GM18499 (cell line): ENCODE data around the gene PUS10.
"Not testable (repeated sequence)": the region's sequence is repeated elsewhere in the genome, so short reads cannot be mapped to it uniquely, and the experiment has no call there.

ENCODE experiments used
- ATAC-seq: cut with Tn5 transposase; IDR thresholded peaks from one replicate; pipeline ENCODE4 v1.9.1; 2021; ENCODE audit warnings: moderate number of reproducible peaks; ENCODE audit not compliant: insufficient read depth, unreplicated experiment

PUS10 gene, protein sequence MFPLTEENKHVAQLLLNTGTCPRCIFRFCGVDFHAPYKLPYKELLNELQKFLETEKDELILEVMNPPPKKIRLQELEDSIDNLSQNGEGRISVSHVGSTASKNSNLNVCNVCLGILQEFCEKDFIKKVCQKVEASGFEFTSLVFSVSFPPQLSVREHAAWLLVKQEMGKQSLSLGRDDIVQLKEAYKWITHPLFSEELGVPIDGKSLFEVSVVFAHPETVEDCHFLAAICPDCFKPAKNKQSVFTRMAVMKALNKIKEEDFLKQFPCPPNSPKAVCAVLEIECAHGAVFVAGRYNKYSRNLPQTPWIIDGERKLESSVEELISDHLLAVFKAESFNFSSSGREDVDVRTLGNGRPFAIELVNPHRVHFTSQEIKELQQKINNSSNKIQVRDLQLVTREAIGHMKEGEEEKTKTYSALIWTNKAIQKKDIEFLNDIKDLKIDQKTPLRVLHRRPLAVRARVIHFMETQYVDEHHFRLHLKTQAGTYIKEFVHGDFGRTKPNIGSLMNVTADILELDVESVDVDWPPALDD

DNA sequence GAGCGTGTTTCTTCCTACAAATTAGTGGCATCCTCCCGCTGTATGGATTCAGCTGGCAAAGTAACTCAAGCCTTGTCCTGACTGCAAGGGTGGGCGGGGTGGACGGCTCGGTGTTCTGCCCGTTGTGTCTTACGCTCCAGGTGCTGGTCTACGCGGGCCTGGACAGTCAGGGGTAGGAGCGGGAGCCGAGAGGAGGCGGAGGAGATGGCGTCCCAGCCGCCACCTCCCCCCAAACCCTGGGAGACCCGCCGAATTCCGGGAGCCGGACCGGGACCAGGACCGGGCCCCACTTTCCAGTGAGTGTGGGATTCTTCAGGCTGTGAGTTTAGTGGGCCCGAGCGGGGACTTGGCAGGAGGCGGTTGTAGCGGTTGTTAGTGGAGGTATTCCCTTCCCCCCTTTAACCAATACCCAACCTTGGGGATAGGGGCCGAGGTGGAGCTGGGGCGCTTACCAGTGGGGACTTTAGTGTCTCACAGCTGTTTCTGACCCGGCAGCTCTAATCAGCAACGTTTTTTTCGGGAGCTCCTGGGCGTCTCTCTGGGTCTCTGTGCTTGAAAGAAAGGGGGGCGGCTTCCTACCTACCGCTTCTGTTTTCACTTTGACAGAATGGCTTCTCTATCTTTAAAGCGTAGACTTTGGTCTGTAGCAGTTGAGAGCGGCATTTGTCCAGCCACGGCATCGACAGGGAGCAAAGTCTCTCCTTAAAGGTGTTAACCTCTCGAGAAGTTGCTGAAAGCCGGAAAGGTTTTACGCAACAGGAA is at the start of gene PUS10, which contains the start of gene PEX13:
Gene PUS10, minus strand, starts transcription at position 700 of the 762 bp plus-strand sequence. CDS start 6,365 bp downstream, outside the sequence.
Gene PEX13, plus strand, starts transcription at position 165 of the 762 bp plus-strand sequence. Its CDS starts 40 bp downstream, at position 205.
- ATAC-seq = peak; percentile 46

DNA sequence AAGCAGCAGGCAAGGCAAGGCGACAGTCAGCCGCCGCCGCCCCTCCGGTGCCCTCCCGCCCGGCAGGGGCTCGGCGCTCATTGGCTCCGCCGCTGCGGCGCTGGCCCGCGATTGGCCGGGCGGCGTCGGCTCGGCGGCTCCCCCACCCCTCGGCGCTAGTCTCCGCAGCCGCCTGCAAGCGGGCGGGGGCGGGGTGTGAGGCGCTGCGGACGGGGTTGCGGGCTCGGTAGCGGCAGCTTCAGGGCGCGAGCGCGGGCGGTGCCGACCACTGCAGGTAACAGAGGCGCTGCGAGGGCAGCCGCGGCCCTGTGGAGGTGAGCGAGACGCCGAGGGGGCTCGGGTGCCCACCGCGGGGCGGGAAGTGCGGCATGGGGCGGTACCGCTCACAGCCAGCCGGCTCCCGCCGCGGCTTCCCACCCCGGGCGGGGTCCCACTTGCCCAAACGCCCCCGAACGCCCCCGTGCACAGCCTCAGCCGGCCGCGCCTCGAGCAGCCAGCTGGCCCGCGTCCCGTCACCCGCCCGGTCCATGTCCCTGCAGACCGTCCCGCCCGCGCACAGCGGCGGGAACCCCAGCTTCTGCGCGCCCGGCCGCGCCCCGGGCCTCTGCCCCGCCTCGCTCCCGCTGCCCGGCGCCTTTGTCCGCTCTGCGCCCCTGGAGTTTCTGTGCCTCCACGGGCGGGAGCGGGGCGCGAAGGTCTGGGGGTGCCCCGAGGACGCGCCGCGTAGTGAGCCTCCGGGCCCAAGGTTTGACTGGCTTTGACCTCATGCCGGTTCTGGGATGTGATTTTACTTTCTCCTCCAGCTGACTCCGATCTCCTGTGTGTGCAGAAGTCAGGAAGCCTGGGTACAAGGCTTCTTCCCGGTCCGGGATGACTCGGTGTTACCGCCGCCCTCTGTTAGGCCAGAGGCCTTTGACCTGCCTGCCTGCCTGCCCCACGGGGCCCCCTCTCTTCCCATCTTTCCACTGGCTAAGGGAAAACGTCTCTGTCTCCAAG is 48.0 kb upstream of the PUS10 start, which contains the start of gene SANBR:
Gene SANBR, plus strand, starts transcription at position 158 of the 996 bp plus-strand sequence. CDS start 4,480 bp downstream, outside the sequence.
- ATAC-seq = peak; percentile 78

DNA sequence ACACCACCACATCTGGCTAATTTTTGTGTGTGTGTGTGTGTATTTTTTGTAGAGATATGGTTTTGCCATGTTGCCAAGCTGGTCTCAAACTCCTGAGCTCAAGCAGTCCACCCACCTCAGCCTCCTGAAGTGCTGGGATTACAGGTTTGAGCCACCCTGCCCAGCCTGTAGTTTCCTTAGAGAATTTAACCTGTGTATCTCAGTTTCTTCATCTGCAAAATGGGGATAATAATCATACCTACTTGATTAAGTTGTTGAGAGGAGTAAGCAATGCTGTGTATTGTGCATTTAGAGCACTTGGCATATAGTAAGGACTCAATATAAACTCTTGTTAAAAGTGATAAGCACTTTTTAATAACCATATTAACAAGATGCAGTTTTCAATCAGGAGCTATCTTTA is 41.3 kb upstream of the PUS10 start:
- no peak for ATAC-seq

DNA sequence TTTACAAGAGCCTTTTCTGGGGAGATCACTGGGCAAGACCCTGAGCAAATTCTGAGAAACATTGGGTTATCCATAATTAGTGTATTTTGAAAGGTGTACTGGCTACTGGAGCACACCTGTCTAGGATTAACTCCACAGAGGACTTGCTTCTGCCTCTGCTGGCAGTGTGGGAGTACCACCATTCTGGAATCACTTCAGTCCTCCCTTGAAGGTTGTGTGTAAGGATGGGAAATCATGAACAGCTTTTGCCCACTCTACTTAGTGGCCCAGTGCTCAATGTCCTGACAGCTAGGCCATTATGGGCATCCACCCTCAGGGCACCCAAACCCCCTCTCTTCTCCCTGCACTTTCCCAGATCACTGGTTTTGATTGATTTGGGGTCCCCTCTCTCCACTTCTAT is 39.5 kb upstream of the PUS10 start:
- ATAC-seq = no peak

DNA sequence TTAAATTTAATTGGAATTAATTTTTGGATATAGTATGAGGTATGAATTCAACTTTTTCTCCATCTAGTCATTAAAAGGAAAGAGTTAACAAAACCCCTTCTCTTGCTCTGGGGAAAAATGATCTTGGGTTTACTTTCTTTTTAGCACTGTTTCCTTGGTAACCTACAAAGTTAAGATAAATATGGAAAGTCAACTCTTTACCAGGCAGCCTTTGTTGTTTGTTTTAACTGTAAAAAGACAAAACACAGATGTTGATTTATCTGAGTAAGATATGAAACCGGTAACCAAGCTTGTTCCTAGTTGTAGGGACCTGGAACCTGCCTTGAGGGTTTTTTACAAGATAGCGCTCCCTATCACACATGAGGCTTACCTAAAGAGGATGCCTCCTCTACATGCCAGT is 37.5 kb upstream of the PUS10 start:
- no peak for ATAC-seq

DNA sequence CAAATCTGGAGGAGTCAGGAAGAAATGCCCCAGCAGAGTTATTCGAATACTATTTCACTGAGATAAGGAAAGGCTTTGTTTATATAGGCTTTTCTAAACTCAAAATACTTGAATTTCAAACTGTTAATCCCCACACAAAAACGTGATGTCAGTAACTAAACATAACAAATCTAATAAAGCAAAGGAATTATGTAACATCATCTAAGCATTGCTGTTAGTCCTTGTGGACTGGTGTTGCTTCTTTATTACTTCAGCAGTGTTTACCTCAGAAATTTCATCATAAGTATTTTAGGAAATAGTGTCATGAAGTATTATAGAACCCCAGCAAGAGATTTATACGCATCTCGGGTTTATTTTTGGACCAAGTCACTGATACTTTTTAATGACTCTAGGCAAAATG is 27.9 kb upstream of the PUS10 start:
- no peak for ATAC-seq

DNA sequence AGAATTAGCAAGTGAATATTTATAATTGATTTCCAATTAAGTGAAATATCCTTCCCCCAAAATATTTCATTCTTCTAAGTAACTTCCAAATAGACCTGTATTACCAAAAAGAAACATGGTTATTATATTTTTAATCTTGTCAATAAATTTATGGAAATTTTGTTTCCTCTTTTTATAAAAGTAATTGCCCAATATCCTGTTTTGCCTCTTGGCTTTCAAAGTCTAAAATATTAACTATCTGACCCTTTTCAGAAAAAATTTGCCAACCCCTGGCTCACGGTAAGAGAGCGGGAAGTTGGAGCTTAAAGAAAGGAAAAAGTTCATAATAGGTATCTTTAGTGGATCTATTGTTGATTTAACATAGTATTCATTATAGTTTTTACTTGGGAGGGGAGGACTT is 27.2 kb upstream of the PUS10 start:
- no peak for ATAC-seq

DNA sequence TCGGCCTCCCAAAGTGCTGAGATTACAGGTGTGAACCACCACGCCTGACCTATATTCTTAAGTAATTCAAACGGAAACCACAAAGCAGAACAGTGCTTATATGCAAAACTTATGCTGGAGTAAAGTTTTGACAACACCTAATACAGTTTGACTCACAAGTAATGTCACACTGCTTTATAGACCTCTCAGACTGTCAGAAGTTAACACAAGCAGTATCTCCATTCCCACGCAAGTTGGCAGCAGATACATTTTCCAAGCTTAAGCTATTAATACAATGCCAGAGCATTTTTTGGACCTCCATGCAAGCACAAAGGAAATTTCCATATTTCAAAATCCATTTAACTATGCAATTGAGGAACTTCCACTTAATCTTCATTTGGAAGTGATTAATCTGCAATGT is 26.6 kb upstream of the PUS10 start:
- ATAC-seq = no peak

DNA sequence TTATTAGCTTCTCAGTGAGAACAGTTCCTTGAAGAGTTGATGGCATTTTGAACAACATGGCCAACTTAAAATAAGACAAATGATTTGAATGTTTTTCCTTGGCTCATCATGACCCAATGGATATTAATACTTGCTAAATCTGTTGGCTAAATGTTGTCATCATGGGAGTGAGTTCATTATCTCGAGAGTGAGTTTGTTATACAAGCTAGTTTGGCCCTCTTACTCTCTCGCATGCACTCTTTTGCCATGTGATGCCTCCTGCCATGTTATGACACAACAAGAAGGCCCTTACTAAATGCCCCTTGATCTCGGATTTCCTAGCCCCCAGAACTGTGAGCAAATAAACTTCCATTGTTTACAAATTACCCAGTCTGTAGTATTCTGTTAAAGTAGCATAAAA is 24.8 kb upstream of the PUS10 start:
- ATAC-seq = no peak

DNA sequence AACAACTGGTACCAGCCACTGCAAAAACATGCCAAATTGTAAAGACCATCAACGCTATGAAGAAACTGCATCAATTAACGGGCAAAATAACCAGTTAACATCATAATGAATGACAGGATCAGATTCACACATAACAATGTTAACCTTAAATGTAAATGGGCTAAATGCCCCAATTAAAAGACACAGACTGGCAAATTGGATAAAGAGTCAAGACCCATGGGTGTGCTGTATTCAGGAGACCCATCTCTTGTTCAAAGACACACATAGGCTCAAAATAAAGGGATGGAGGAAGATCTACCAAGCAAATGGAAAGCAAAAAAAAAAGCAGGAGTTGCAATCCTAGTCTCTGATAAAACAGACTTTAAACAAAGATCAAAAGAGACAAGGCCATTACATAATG is 18.6 kb upstream of the PUS10 start:
- ATAC-seq = not testable (repeated sequence)

DNA sequence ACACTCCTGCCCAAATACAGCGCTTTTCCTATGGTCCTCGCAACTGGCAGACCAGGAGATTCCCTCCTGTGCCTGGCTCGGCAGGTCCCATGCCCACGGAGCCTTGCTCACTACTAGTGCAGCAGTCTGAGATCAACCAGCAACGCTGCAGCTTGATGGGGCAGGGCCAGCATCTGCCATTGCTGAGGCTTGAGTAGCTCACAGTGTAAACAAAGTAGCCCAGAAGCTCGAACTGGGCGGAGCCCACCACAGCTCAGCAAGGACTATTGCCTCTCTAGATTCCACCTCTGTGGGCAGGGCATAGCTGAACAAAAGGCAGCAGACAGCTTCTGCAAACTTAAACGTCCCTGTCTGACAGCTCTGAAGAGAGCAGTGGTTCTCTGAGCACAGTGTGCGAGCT is 16.5 kb upstream of the PUS10 start:
- ATAC-seq = not testable (repeated sequence)

DNA sequence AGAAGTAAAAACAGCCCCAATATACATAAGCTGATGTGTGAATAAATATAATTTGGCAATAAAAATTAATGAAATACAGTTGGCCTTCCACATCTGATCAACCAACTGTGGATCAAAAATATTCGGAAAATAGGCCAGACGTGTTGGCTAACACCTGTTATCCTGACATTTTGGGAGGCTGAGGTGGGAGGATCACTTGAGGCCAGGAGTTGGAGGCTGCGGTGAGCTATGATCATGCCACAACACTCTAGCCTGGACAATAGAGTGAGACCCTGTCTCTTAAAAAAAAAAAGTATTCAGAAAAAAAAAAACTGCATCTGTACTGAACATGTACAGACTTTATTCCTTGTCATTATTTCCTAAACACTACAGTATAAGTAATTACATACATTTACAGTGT is 11.5 kb upstream of the PUS10 start:
- ATAC-seq = no peak

DNA sequence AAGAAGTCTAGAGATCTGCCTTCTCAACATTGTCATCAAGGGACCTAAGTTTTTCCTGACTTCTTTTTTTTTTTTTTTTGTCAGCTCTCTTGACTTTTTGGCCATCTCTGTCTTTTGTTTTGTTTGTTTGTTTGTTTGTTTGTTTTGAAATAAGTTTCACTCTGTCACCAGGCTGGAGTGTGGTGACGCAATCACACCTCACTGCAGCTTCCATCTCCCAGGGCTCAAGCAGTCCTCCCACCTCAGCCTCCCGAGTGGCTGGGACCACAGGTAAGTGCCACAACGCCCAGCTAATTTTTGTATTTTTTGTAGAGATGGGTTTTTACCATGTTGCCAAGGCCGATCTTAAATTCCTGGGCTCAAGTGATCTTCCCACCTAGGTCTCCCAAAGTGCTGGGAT is 5.6 kb upstream of the PUS10 start:
- ATAC-seq = no peak

DNA sequence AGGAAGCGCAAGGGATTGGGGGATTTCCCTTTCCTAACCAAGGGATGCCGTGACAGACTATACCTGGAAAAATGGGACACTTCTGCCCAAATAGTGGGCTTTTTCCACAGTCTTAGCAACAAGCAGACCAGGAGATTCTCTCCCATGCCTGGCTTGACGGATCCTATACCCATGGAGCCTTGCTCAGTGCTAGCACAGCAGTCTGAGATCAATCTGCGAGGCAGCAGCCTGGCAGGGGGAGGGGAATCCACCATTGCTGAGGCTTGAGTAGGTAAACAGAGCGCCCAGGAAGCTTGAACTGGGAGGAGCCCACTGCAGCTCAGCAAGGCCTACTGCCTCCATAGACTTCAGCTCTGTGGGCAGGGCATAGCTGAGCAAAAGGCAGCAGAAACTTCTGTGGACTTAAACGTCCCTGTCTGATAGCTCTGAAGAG is 3.2 kb upstream of the PUS10 start:
- ATAC-seq = no peak

DNA sequence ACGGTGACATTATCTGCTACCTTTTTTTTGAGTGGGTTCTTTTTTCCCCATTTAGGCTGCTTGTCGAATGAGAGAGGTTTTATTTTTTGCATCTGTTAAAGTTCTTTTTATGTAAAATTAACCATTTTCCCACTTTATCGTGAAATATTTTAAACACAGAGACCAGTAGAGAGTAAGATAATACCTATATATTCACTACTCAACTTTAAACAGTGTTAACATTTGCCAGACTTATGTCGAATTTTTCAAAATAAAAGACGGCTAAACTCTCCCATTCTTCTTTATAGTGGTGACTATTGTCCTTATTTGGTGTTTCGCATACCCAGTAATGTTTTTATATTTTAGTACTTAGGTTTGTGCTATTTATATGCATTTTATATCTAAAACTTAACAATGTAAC is 743 bp upstream of the PUS10 start:
- ATAC-seq = no peak

DNA sequence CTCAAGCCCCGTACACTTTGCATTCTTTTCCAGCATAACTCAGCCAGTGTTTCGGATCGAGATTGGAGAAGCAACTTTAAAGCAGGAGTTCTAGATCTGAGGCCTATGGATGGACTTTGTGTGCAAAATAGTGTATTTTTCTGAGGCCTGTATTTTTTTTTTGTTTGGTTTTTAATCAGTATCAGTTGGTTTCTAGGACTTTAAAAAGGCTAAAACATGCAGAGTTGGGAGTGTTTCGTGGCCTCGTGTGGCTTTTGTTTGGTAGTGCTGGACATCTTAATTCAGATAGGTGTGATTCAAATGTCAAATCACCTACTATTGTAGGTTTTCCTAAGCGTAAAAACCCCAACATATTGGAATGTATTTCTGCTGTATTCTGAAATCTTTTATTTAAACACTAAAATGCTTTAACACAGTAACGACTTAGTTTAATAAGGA is 282 bp upstream of the PUS10 start:
- no peak for ATAC-seq

DNA sequence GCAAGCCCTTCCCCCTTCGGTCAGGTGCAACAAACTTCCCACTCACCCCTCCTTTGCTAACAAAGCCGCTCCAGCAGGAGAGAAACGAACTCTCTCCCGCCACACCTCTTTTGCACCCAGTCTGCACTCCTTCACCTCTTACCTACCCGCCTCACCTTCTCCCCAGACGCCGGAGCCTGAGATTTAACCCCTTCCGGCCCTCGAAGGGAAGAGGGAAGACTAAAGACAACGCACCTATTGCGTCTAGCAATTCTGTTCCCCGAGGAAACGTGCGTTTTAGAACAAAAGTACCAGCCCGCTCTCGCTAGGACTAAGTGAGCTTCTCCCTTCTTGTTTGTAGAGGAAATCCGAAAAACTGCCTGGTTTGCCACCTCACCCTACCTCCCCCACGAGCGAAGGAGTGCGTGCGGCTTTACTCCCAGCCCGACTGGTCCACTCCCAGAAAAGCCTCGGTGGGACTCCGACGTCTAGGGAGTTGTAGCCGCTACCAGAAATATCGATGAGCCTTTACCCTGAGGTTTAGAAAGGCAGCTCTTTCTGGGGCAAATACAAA is 976 bp downstream of the PUS10 start:
- ATAC-seq = peak; percentile 28

DNA sequence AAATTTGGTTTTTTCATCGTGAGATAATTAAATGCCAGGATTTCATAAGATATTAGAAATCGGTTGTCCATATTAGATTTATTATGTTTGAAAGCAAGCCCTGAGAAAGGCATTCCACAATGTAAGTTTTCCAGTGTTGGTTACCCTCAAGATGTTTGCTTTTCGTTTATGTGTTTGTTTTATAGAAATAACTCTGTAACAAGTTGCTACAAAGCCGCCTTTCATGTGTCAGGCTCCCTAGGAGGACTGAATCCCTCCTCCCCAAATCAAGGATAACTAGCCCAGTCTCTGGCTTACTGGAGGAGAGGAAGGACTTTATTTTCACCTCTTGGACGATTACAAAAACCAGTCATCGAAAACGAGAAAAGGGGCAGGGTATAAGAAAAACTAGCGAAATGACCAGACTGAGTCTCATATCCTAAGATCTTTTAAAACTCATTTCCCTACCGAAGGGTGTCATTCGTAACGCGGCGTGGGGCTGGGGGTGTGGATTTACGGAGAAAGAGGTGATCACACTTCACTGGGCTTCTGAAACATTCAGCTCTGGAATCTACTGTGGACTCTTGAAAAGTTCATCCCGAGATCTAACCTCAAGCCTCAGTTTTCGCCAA is 1.6 kb downstream of the PUS10 start:
- ATAC-seq = no peak

DNA sequence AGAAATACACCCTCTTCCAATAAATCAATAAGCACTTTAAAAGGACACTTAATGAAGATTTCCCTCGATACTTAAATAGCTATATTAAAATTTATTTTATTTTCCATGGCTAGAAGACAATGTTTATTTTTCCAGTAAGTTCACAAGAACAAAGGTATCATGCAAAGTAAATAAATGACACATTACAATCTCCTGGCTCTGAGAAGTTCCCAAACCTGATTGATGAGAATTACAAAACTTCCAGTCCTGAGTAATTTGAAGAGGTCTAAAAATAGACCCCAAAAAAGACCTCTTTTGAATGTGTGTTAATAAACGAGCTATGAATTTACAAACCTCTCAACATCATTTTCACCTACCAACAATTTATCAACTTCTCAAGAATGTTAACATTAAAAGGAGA is 2.1 kb downstream of the PUS10 start:
- ATAC-seq = no peak
